Midbrain (tissue), 1 donor: ENCODE results near the gene USP31.
A peak's percentile ranks its signal among the peaks of the same experiment; 100 is the strongest.

Experiments used
- DNase-seq: peaks from one replicate; lab custom pipeline; 2025; lab: John Stamatoyannopoulos, UW

Gene USP31, protein sequence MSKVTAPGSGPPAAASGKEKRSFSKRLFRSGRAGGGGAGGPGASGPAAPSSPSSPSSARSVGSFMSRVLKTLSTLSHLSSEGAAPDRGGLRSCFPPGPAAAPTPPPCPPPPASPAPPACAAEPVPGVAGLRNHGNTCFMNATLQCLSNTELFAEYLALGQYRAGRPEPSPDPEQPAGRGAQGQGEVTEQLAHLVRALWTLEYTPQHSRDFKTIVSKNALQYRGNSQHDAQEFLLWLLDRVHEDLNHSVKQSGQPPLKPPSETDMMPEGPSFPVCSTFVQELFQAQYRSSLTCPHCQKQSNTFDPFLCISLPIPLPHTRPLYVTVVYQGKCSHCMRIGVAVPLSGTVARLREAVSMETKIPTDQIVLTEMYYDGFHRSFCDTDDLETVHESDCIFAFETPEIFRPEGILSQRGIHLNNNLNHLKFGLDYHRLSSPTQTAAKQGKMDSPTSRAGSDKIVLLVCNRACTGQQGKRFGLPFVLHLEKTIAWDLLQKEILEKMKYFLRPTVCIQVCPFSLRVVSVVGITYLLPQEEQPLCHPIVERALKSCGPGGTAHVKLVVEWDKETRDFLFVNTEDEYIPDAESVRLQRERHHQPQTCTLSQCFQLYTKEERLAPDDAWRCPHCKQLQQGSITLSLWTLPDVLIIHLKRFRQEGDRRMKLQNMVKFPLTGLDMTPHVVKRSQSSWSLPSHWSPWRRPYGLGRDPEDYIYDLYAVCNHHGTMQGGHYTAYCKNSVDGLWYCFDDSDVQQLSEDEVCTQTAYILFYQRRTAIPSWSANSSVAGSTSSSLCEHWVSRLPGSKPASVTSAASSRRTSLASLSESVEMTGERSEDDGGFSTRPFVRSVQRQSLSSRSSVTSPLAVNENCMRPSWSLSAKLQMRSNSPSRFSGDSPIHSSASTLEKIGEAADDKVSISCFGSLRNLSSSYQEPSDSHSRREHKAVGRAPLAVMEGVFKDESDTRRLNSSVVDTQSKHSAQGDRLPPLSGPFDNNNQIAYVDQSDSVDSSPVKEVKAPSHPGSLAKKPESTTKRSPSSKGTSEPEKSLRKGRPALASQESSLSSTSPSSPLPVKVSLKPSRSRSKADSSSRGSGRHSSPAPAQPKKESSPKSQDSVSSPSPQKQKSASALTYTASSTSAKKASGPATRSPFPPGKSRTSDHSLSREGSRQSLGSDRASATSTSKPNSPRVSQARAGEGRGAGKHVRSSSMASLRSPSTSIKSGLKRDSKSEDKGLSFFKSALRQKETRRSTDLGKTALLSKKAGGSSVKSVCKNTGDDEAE (N-terminal part only)

DNA sequence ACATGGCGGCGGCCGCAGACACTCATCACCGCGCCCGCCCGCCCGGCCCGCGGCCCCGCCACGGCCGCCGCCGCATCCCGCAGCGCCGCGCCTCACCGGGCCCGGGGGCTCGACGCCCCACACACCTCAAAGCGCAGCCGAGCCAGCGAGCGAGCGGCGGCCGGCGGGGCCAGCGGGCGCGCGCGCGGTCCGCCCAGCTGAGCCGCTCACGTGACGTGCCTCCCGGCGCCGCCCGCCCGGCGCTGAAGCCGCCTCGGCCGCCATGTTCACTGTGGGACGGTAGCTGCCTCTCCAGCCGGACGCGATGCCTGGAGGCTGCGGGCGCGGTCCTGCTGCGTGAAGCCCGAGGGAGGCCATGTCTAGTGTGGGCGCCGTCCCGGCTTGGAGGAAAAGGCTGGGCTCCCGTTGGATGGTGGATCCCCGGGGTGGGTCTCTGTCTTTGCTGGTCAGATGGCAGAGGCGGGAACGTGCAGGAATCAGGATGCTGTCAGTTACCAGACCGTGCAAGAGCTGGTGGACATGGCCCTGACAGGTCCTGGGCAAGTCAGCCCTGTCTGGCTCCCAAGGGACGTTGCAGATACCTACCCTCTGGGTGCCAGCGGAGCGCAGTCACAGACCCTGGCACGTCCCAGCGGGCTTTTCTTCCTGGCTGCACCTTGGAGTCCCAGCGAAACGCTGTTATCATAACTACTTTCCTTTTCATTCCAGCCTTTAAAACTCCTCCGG lies at the start of gene USP31:
Gene USP31 (minus strand): TSS at position 186 of the 726 bp plus-strand sequence. CDS start 182 bp downstream, at position 4.
- DNase-seq = peak; percentile 92

DNA sequence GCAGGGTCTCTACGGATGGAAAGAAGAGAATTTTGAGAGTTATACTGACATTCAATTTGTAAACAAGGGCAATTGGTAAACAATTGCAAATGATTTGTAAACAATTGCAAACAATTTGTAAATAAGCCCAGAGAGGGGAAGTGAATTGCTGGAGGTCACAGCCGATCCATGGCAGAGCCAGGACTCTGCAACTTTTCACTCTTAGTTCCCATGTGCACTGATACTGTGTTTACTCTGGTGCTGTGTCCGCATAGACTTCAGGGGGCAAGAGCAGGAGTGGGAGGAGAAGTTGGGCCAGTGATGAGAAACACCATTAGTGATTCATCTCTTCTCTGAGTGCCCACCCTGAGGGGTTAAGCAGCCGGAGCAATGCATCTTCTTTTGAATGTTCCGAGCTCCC lies 47.3 kb upstream of the USP31 start:
- no peak for DNase-seq

DNA sequence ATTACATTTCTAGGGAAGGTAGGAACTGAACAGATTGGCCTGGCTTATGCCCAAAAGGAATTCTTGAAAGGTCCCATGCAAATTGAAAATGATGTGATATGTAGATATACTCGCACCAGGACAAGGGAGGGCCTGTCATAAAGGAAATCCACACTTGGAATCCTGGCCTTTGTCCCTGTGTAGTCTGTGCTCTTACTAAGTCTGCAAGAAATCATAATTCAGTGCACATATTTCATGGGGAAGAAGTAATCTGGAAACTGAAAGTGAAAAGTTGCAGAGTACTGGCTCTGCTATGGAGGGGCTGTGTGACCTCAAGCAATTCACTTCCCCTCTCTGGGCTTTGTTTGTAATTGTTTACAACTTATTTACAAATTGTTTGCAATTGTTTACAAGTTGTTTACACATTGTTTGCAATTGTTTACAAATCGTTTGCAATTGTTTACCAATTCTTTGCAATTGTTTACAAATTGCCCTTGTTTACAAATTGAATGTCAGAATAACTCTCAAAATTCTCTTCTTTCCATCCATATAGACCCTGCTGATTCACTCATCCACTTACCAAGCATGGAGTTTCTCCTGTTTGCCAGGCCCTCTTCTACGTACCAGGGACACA lies 46.2 kb upstream of the USP31 start:
- DNase-seq = no peak

DNA sequence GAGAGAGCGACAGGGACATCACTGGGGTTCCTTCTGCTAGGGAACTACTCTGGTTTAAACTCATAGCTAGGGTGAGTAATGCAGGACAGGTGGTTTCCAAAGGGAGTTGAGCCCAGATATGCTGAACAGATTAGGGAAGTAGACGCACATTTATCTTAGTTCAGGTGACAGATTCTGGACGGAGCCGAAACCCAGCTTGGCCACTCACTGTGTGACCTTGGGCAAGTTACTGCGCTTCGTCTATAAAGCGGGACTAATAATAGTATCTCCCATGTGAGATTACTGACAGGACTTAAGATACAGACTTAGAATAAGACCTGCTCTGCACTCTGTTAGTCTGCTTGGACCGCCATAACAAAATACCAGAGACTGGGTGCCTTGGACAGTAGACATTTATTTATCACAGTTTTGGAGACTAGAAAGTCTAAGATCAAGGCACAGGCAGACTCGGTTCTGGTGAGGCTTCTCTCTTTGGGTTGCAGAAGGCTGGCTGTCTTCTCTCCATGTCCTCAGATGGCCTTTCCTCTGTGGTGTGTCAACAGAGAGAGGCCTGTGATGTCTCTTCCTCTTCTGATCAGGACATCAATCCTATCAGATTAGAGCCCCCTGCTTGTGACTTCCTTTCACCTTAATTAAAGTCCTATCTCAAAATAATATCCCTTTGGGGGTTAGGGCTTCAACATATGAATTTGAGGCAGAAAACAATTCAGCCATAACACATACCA lies 45.4 kb upstream of the USP31 start:
- no peak for DNase-seq

DNA sequence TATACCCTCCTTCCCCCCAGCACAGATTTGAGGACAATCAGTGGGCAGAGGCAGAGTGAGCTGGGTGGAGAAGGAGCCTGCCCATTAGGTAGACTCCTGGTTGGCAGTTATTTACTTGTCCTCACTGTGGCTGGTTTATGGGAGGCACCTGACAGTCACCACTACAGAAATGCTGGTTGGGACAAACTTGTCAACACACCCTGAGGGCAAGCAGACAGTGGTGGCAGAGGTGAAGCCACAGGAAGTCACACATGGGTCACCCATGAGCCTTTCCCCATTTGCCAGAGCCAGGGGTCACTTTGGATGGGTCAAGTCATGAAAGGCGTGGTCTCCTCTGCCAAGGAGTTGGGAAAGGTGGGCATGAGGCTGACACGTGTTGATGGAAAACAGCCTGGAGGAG lies 39.7 kb upstream of the USP31 start:
- no peak for DNase-seq

DNA sequence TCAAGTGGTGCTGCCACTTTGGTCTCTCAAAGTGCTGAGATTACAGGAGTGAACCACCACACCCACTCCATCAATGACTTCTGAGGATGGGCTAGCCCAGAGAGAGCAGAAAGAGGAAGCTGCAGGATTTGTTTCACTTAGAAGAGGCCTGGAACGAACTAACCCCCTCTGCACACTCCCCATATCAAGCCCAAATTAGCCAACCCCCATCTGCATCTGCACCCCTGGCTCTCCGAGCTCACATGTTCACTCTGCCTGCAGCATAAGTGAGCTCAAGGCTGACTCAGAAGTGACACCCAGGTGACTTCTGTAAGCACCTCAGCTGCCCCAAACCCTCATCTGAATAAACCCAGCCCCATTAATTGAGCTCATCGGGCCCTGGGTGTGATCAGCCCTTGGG lies 38.1 kb upstream of the USP31 start:
- no peak for DNase-seq

DNA sequence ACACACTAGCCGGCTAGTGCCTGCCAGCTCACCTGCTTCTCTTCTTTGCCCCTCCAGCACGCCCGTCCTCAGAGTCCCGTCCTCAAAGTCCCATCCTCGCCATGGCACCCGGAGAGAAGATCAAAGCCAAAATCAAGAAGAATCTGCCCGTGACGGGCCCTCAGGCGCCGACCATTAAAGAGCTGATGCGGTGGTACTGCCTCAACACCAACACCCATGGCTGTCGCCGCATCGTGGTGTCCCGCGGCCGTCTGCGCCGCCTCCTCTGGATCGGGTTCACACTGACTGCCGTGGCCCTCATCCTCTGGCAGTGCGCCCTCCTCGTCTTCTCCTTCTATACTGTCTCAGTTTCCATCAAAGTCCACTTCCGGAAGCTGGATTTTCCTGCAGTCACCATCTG lies 36.9 kb upstream of the USP31 start:
- no peak for DNase-seq

DNA sequence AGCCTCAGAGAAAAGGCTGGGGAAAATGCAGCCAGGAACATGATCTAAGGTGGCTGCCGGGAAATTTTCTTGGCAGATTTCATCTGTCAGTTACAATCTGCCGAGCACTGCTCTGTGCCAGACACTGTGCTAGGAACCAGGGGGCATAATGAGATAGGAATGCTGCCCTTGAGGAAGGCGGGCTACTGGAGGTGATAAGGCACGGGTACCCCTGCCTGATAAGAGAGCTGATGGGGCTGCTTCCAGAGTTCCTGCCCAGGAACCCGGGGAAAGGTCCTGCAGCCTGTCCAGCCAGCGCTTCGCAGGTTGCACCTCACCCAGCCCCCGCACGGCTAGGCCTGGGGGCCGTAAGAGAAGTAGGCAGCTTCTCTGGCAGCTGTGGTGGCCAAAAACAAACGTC lies 36.4 kb upstream of the USP31 start:
- DNase-seq = no peak

DNA sequence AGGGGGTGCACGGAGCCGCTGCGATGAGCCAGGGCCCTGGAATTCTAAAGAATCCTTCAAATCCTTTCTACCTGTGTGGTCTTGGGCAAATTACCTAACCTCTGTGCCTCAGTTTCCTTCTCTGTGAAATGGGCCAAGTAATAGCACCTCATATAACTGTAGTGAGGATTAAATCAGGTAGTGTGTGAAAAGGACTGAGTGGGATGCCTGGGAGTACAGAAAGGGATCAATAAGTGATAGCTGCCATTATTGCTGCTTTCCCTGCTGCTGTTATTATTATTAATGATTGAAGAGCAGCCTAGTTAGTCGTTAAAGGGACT lies 34.3 kb upstream of the USP31 start:
- DNase-seq = no peak

DNA sequence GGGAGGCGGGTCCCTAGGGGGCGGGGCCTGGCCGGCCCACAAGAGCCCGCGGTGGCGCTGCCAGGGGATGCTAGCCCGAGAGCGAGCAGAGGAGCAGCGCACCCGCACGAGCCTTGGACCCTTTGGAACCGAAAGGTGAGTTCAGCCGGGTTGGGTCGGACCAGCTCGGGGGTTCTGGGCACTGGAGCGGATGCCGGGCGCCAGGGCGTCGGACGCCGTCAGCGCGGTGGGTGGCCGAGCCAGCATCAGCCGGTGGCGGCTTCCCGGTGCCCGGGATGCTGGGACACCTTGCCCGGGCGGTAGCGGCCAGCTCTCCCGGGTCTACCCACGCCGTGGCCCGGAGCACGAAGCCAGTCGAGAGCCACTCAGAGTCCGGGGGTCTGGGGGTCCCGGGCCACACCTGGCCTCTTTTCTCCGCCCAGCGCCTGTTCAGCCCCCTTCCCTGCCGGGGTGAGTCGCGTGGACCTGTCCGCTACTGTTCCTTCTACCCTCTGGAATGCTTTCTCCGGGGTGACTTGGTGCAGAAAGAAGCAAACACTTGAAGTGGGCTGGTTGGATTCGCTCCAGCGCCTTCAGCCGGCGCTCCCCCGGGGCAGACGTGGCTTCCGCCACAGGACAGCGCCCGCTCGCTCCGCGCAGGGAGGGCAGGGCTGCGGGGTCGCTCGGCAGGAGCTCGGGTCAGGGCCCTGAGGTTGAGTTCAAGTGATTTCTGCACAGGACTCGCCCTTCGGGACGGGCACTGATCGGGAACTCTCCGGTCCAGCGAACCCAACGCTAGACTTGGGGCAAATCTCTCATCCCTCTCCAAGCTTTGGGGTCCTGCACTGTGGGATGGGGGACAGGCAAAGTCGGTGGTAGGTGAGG lies 33.7 kb upstream of the USP31 start, which contains the start of gene SCNN1G:
Gene SCNN1G (plus strand): TSS at position 67 of the 864 bp plus-strand sequence. CDS start 3,527 bp downstream, outside the sequence.
- DNase-seq = no peak

DNA sequence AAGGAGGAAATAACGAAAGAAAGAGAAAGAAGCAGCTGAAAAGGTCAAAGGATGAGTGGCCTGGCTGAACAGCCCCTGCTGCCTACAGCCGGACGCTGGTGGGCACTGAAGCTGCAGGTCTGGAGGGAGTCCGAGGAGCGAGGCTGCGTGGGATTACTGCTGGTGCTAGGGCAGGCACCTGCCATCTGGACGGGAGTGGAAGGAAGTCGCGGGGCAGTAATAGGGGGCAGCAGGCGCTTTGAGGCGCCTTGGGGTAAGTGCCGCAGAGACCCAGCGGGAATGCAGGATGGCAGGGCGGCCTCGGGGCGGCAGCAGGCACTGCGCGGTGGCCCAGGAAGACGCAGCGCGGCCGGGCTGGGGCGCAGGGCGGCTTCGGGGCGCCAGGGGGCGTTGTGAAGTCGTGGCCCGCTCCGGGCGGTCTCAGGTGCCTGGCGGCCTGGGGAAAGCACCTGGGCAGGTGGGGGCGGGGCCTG lies 33.0 kb upstream of the USP31 start:
- peak; percentile 68 for DNase-seq

DNA sequence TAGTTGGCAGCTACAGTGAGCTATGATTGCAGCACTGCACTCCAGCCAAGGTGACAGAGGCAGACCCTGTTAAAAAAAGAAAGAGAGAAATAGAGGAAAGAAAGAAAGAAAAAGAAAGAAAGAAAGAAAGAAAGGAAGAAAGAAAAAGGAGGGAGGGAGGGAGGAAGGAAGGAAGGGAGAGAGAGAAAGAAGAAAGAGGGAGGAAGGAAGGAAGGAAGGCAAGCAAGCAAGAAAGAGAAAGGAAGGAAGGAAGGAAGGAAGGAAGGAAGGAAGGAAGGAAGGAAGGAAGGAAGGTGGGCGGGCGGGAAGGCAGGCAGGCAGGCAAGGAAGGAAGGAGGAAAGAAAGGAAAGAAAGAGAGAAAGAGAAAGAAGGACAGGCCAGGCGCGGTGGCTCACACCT lies 32.3 kb upstream of the USP31 start:
- DNase-seq = no peak

DNA sequence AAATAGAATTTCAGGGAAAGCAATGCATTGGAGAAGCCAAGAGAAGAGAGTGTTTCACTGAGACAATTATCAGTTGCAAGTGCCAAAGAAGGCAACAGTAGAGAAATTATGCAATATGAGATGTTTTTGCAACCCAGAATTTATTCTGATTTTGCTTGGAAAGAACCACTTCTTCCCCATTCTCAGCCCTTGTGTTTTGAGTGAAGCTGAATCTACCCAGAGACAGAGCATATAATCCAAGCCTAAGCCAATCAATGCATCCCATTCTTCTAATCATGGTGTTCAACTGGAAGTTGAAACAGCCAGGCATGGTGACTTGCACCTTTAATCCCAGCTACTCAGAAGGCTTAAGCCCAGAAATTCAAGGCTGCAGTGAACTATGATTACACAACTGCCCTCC lies 26.4 kb upstream of the USP31 start:
- no peak for DNase-seq

DNA sequence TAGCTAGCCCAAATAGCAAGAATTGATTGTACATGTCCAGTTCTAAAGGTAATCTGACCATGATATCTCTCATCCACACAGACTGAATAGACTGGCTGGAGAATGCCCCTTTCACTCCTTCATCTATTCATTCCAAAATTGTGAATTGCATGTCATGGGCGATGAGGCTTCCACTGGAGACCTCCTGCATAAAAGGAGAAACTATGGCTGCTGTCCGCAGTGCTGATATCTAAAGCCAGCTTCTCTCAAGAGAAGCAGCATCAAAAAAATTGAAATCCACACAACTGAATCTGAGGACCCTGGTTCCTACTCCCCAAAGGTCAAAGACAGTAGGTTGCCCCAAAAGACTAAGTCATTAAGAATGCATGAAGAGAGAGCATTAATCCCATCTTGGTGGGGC lies 25.4 kb upstream of the USP31 start:
- DNase-seq = no peak

DNA sequence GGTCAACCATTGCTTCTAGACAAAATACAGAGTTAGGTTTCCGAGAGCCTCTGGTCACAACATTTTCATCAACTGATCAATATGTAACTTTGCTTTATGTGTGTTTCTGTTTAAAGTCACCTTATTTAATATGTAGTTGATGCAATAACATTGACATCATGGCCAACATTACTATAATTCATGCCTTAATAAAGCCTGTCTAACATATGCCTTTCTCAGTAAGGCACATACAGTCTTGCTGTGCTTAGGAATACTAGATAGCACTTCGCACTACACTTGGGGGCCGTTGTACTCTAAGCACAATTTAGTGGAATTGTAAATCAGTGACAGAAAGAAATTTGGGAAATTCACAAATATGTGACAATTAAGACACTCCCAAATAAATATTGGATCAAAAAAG lies 23.7 kb upstream of the USP31 start:
- no peak for DNase-seq

DNA sequence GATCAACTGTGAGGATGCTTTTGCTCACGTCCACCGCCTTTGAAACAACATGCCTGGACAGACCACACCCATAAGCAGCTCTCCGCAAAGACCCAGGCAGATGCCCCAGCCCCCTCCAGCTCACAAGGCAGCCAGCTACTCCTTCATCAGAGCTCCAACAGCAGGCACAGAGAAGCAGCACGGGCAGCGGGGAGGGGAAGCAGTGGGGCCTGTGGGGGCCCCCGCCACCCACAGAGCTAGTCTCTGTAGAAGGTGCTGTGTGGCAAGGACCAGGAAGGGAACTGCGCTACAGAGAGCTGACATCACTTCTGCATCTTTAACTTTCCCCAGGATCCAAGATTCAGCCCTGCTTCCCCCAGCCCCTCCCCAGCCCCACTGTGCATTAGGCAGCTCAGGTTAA lies 23.3 kb upstream of the USP31 start:
- no peak for DNase-seq

DNA sequence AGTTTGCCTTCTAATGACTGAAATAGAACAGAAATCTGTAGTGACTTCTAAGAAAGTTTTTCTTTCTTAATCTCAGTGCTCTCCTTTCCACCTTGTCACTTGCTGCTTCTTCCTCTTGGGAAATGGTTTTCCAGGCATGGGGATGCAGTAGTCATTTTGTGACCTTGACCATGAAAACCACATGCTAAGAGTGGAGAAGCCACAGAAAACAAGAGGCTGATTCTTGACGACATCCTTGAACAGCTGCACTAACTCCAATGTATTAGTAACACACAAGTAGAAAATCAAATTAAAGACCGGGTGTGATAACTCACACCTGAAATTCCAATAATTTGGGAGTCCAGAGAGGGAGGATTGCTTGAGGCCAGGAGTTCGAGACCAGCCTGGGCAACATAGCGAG lies 15.5 kb upstream of the USP31 start:
- no peak for DNase-seq

DNA sequence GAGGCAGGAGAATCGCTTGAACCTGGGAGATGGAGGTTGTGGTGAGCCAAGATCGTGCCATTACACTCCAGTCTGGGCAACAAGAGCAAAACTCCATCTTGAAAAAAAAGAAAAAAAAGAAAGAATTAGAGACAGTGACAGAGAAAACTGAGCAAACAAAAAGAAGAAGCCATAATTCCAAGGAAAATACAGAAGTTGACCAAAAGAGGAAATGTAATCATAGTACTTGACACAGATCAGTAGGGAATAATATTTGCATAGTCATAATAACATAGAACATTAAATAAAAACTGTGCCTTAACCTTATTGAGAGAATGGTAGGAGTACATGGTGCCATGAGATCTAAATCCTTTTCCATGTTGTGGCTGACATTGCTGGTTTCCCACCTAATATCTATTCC lies 14.7 kb upstream of the USP31 start:
- no peak for DNase-seq

DNA sequence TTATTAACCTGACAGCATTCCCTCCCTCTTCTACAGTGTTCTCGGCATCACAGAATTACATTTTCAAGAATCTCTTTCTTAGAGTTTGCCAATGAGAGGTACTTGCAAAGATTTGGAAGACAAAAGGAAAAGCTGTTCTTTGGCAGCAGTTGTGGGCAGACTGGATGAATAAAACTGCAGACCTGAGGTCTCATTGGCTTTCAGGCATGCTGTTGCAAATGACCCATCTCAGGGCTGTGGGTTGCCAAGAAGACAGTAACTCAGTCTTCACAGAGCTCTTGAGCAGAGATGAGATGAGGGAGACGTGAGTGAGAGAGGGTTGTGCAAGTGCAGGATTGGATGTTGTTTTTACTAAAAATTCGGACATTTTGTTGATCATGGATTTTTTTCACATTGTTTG lies 11.3 kb upstream of the USP31 start:
- no peak for DNase-seq
